ENCODE measurements around the gene LORICRIN.
"Not testable (repeated sequence)": the region's sequence is repeated elsewhere in the genome, so short reads cannot be mapped to it uniquely, and the experiment has no call there.

The LORICRIN gene

GRCh38 chr1:153217212-153217611 lies 42.3 kb upstream of the LORICRIN start, which contains the start of gene PRR9:
TSS of gene PRR9 (plus strand) at chr1:153217584. CDS start at chr1:153218145, 561 bp downstream.
- H3K27me3 ChIP-seq (ENCODE audit: insufficient read depth, low read length), result no peaks in the 10 kb centered on the region
- no peak within 1 kb of the TSS for H3K4me3 ChIP-seq (ENCODE audit: low read depth, low read length)
- no peak within 1 kb of the TSS for H3K4me2 ChIP-seq (ENCODE audit: low read length)
- H4K8ac ChIP-seq (ENCODE audit: low read depth, low read length), result no peak within 1 kb of the TSS
- H3K4ac ChIP-seq (ENCODE audit: low read depth, low read length), result no peak within 1 kb of the TSS
- H3K79me1 ChIP-seq (ENCODE audit: low read length), result no peaks in the 10 kb centered on the region
- no peak within 1 kb of the TSS for H2AFZ ChIP-seq (ENCODE audit: insufficient read depth, low read length, poor library complexity)
- no peak within 1 kb of the TSS for H3K14ac ChIP-seq (ENCODE audit: low read length)
- no CpG with 5 or more reads among the region's 3 CpGs for WGBS (ENCODE audit: extremely low coverage, insufficient coverage, insufficient read length)
- no peak within 1 kb of the TSS for H3K23ac ChIP-seq (ENCODE audit: low read length)
- H3K9ac ChIP-seq (ENCODE audit: low read length), result no peak within 1 kb of the TSS
- H2BK12ac ChIP-seq (ENCODE audit: low read length), result no peak within 1 kb of the TSS
- no peak within 1 kb of the TSS for H3K27ac ChIP-seq (ENCODE audit: low read depth, low read length)
- H3K79me2 ChIP-seq (ENCODE audit: control insufficient read depth, insufficient read depth, low read length, poor library complexity), result no peaks in the 10 kb centered on the region
- peak within 1 kb of the TSS; percentile 27 for H2BK5ac ChIP-seq (ENCODE audit: low read depth, low read length, poor library complexity)
- H3K18ac ChIP-seq (ENCODE audit: low read length), result no peak within 1 kb of the TSS
- H2AK5ac ChIP-seq (ENCODE audit: low read length), result no peak within 1 kb of the TSS
- peaks cover 2% of the 10 kb centered on the region for H3K9me3 ChIP-seq (ENCODE audit: insufficient read depth, low read depth, low read length)
- H4K12ac ChIP-seq (ENCODE audit: low read depth, low read length), result no peak within 1 kb of the TSS
- no peaks in the 10 kb centered on the region for H3K36me3 ChIP-seq (ENCODE audit: control insufficient read depth in 1 of 2, insufficient read depth in 2 of 2, low read length in 2 of 2)
- H3K4me1 ChIP-seq (ENCODE audit: control insufficient read depth in 1 of 2, insufficient read depth in 2 of 2, low read length in 2 of 2), result peaks cover 6 to 9% of the 10 kb centered on the region in 2 experiments
- H2BK120ac ChIP-seq (ENCODE audit: insufficient read depth, low read length, poor library complexity), result peak within 1 kb of the TSS; percentile 34
- H4K91ac ChIP-seq (ENCODE audit: low read depth, low read length), result peak within 1 kb of the TSS; percentile 48
- peak in 1 of 2 donors; percentile 18 for DNase-seq

- Histone ChIP-seq H3K4ac (ENCODE audit: low read depth, low read length) (no peak overlapping the region), H4K91ac (ENCODE audit: low read depth, low read length) (peak overlapping the region; percentile 48), H3K79me2 (ENCODE audit: control insufficient read depth, insufficient read depth, low read length, poor library complexity) (no peaks in the 10 kb centered on the region), H3K27ac (ENCODE audit: low read depth, low read length) (no peak overlapping the region), H2BK5ac (ENCODE audit: low read depth, low read length, poor library complexity) (peak overlapping the region; percentile 27), H3K27me3 (ENCODE audit: insufficient read depth, low read length) (no peaks in the 10 kb centered on the region), H3K9me3 (ENCODE audit: insufficient read depth, low read depth, low read length) (peaks cover 2% of the 10 kb centered on the region), H3K14ac (ENCODE audit: low read length) (no peak overlapping the region), H2AK5ac (ENCODE audit: low read length) (no peak overlapping the region), H3K79me1 (ENCODE audit: low read length) (no peaks in the 10 kb centered on the region), H2AFZ (ENCODE audit: insufficient read depth, low read length, poor library complexity) (no peak overlapping the region), H3K23ac (ENCODE audit: low read length) (no peak overlapping the region), H3K4me3 (ENCODE audit: low read depth, low read length) (no peak overlapping the region), H3K4me1 (ENCODE audit: control insufficient read depth in 1 of 2, insufficient read depth in 2 of 2, low read length in 2 of 2) (peaks cover 6 to 9% of the 10 kb centered on the region in 2 experiments), H2BK120ac (ENCODE audit: insufficient read depth, low read length, poor library complexity) (peak overlapping the region; percentile 34), H4K8ac (ENCODE audit: low read depth, low read length) (no peak overlapping the region), H3K36me3 (ENCODE audit: control insufficient read depth in 1 of 2, insufficient read depth in 2 of 2, low read length in 2 of 2) (no peaks in the 10 kb centered on the region), H4K12ac (ENCODE audit: low read depth, low read length) (no peak overlapping the region), H3K18ac (ENCODE audit: low read length) (no peak overlapping the region), H2BK12ac (ENCODE audit: low read length) (no peak overlapping the region), H3K4me2 (ENCODE audit: low read length) (no peak overlapping the region), H3K9ac (ENCODE audit: low read length) (no peak overlapping the region)
- DNase-seq, result peak in 1 of 2 donors; percentile 4
- WGBS (ENCODE audit: extremely low coverage, insufficient coverage, insufficient read length), result no CpG with 5 or more reads among the region's 2 CpGs
These were observed 41.6 kb upstream of the LORICRIN start for GRCh38 chr1:153217744-153218416.

- Histone ChIP-seq H3K4me1 (ENCODE audit: control insufficient read depth in 1 of 2, insufficient read depth in 2 of 2, low read length in 2 of 2) (peaks cover 4 to 9% of the 10 kb centered on the region in 2 experiments), H2AFZ (ENCODE audit: insufficient read depth, low read length, poor library complexity) (no peak overlapping the region)
- no CpG with 5 or more reads among the region's 6 CpGs for WGBS (ENCODE audit: extremely low coverage, insufficient coverage, insufficient read length)
These were observed 38.7 kb upstream of the LORICRIN start for GRCh38 chr1:153220606-153221303.

GRCh38 chr1:153223040-153223891 lies 36.2 kb upstream of the LORICRIN start:
- not testable (repeated sequence) for H2BK12ac ChIP-seq (ENCODE audit: low read length); H3K79me2 ChIP-seq (ENCODE audit: control insufficient read depth, insufficient read depth, low read length, poor library complexity); H3K27me3 ChIP-seq (ENCODE audit: insufficient read depth, low read length); H2AK5ac ChIP-seq (ENCODE audit: low read length); H3K23ac ChIP-seq (ENCODE audit: low read length); H3K27ac ChIP-seq (ENCODE audit: low read depth, low read length); H3K4me2 ChIP-seq (ENCODE audit: low read length); H3K9me3 ChIP-seq (ENCODE audit: insufficient read depth, low read depth, low read length); H3K9ac ChIP-seq (ENCODE audit: low read length); H4K91ac ChIP-seq (ENCODE audit: low read depth, low read length); H4K12ac ChIP-seq (ENCODE audit: low read depth, low read length); H3K4me3 ChIP-seq (ENCODE audit: low read depth, low read length); H3K36me3 ChIP-seq (ENCODE audit: control insufficient read depth in 1 of 2, insufficient read depth in 2 of 2, low read length in 2 of 2); H3K79me1 ChIP-seq (ENCODE audit: low read length); H2AFZ ChIP-seq (ENCODE audit: insufficient read depth, low read length, poor library complexity); H4K8ac ChIP-seq (ENCODE audit: low read depth, low read length); H2BK120ac ChIP-seq (ENCODE audit: insufficient read depth, low read length, poor library complexity); H2BK5ac ChIP-seq (ENCODE audit: low read depth, low read length, poor library complexity); H3K4me1 ChIP-seq (ENCODE audit: control insufficient read depth in 1 of 2, insufficient read depth in 2 of 2, low read length in 2 of 2); H3K4ac ChIP-seq (ENCODE audit: low read depth, low read length); H3K18ac ChIP-seq (ENCODE audit: low read length); H3K14ac ChIP-seq (ENCODE audit: low read length)
- no CpG with 5 or more reads among the region's 16 CpGs for WGBS (ENCODE audit: extremely low coverage, insufficient coverage, insufficient read length)
- peak; percentile 50 to 73 for DNase-seq

More at GRCh38 chr1:153220606-153221303, 38.7 kb upstream of the LORICRIN start:
- Histone ChIP-seq H2BK5ac (ENCODE audit: low read depth, low read length, poor library complexity) (no peak overlapping the region), H3K79me2 (ENCODE audit: control insufficient read depth, insufficient read depth, low read length, poor library complexity) (no peaks in the 10 kb centered on the region), H2AK5ac (ENCODE audit: low read length) (no peak overlapping the region), H3K9me3 (ENCODE audit: insufficient read depth, low read depth, low read length) (no peaks in the 10 kb centered on the region), H3K36me3 (ENCODE audit: control insufficient read depth in 1 of 2, insufficient read depth in 2 of 2, low read length in 2 of 2) (no peaks in the 10 kb centered on the region), H3K27ac (ENCODE audit: low read depth, low read length) (no peak overlapping the region), H3K4ac (ENCODE audit: low read depth, low read length) (no peak overlapping the region), H4K8ac (ENCODE audit: low read depth, low read length) (no peak overlapping the region), H3K14ac (ENCODE audit: low read length) (no peak overlapping the region), H2BK120ac (ENCODE audit: insufficient read depth, low read length, poor library complexity) (no peak overlapping the region), H3K4me2 (ENCODE audit: low read length) (no peak overlapping the region), H3K23ac (ENCODE audit: low read length) (no peak overlapping the region), H3K27me3 (ENCODE audit: insufficient read depth, low read length) (no peaks in the 10 kb centered on the region), H3K4me3 (ENCODE audit: low read depth, low read length) (no peak overlapping the region), H2BK12ac (ENCODE audit: low read length) (peak overlapping the region; percentile 31), H4K91ac (ENCODE audit: low read depth, low read length) (no peak overlapping the region), H3K18ac (ENCODE audit: low read length) (no peak overlapping the region), H3K9ac (ENCODE audit: low read length) (no peak overlapping the region), H4K12ac (ENCODE audit: low read depth, low read length) (no peak overlapping the region), H3K79me1 (ENCODE audit: low read length) (no peaks in the 10 kb centered on the region)
- DNase-seq, result no peak
